Lower lobe of right lung (tissue), 2 donors: ENCODE measurements around the gene MAMSTR. TPM values are rescaled to one million over a fixed set of nuclear protein-coding genes. Genes with fewer than 3 reads are reported as not detected.

ENCODE experiments used
- ATAC-seq, 2 donors: fragments of 200-7000 bp; cut with Tn5 transposase; one replicate each; pipeline ENCODE4 v1.9.1; 2020 to 2022; ENCODE audit warnings: mild to moderate bottlenecking in 2 of 2, moderate library complexity in 2 of 2
- DNase-seq: peaks from one replicate; pipeline ENCODE4 v3.0.0-alpha.2; 2020
- H3K27ac ChIP-seq: fragments of 200-600 bp; one replicate; pipeline ENCODE4 v1.8.0; 2022
- H3K27me3 ChIP-seq: fragments of 200-600 bp; one replicate; pipeline ENCODE4 v1.8.0; 2022; ENCODE audit warnings: low read depth
- H3K36me3 ChIP-seq: fragments of 200-600 bp; one replicate; pipeline ENCODE4 v1.8.0; 2022; ENCODE audit warnings: mild to moderate bottlenecking
- H3K4me1 ChIP-seq: fragments of 200-600 bp; one replicate; pipeline ENCODE4 v1.8.0; 2022
- H3K4me3 ChIP-seq: fragments of 200-600 bp; one replicate; pipeline ENCODE4 v1.8.0; 2022; ENCODE audit warnings: mild to moderate bottlenecking
- H3K9me3 ChIP-seq: fragments of 200-600 bp; one replicate; pipeline ENCODE4 v1.8.0; 2022
- intact Hi-C: fragments of 100-400 bp; cut with DNase I; formaldehyde crosslinking; loops from one replicate; pipeline ENCODE4 v1.11.0; 2022
- total RNA-seq: library from RNA; stranded (reverse); fragmentation: NEBNext Ultra II Directional; extraction: Animal tissue kit (Norgen Biotek cat#: 25700); gene quantifications from one replicate; pipeline ENCODE4 v1.2.1, GENCODE V29; 2021
- TF ChIP-seq, protein P1 (sequence below): fragments of 200-600 bp; IDR thresholded peaks from one replicate; pipeline ENCODE4 v1.8.0; 2022; ENCODE audit warnings: antibody characterized with exemption, mild to moderate bottlenecking
- donor health status: DM: no; HTN: yes; CAD: no; lungs with severe emphysema.

The MAMSTR gene
- total RNA-seq, 1 donor from 2014 or later: 1.5 TPM

DNA sequence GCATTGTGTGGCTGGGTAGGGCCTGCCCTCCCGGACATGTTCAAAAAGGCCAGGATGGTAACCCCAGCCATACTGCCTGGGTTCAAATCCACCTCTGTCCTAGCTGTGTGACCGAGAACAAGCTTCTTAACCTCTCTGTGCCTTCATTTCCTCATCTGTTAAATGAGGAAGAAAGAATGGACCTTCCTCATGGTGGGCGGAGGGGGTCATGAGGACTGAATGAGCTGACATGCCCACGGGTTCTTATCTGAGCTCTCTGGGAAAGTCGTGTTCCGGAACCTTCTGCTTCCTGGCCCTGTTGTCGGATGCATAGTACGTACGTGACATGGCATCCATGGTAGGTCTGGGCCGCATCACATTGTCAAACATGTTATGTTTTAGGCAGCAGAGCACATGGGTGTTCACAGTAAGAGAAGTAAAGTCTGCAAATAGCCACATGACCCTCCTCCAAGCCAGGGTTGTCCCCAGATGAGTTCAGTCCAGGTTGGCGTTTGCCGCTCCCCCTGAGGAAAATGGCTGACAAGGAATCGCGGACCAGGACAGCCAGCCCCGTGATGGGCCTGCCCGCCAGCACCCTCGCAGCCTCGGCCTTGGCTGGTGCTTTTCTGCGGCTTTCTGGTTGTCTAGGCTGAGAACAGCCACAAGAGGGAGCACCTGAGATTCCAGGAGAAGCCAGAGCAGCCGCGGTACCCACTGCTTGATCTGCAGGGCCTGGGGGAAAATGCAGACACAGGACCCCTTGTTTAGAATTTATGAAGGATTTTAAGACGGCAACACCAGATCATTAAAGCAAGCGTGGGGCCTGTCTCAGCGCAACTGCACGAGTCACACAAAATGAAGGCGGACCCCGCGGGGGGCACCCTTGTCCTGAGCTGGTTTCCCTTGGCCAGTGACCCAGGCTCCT is 44.4 kb downstream of the MAMSTR start:
- intact Hi-C loops: no loop called here
- ATAC-seq: peak; percentile 85

DNA sequence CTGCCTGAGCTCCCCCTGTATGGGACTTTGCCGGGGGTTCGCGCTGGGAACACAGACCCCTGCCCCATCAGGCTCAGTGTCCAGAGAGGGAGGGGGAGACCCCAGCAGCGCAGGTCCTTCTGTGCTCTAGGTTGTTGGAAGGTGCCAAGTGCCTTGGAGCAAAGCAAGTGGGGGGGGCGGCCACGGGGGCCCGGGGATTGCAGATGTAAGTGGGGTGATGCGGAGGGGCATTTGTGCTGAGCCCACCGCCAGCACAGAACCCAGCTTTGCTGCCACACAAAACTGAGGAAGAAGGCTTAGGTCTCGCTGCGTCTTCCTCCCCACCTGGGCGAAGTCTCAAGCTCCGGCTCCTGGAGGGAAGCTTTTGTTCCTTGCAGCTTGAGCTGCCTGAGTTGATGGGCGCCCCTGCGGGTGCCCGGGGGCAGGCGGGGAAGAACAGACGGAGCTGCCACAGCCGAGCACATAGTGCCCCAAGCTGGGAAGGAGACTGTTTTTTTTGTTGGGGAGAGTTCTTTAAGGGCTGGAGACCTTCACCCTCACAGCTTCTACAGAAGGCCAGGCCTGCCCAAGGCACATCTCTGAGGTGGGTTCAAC is 45.2 kb downstream of the MAMSTR start:
- Histone ChIP-seq H3K4me3 (no peak overlapping the region), H3K27me3 (no peaks in the 10 kb centered on the region), H3K9me3 (no peaks in the 10 kb centered on the region), H3K27ac (no peak overlapping the region), H3K4me1 (peaks cover 9% of the 10 kb centered on the region), H3K36me3 (no peaks in the 10 kb centered on the region)
- intact Hi-C loops: no loop called here
- TF ChIP-seq, protein P1, sequence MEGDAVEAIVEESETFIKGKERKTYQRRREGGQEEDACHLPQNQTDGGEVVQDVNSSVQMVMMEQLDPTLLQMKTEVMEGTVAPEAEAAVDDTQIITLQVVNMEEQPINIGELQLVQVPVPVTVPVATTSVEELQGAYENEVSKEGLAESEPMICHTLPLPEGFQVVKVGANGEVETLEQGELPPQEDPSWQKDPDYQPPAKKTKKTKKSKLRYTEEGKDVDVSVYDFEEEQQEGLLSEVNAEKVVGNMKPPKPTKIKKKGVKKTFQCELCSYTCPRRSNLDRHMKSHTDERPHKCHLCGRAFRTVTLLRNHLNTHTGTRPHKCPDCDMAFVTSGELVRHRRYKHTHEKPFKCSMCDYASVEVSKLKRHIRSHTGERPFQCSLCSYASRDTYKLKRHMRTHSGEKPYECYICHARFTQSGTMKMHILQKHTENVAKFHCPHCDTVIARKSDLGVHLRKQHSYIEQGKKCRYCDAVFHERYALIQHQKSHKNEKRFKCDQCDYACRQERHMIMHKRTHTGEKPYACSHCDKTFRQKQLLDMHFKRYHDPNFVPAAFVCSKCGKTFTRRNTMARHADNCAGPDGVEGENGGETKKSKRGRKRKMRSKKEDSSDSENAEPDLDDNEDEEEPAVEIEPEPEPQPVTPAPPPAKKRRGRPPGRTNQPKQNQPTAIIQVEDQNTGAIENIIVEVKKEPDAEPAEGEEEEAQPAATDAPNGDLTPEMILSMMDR: no peak
- ATAC-seq: no peak
- DNase-seq: no peak

More for the DNA sequence above, 44.4 kb downstream of the MAMSTR start:
- no peak overlapping the region for H3K27ac ChIP-seq
- H3K9me3 ChIP-seq: no peaks in the 10 kb centered on the region
- peak; percentile 80 for DNase-seq
- no peaks in the 10 kb centered on the region for H3K27me3 ChIP-seq
- H3K4me3 ChIP-seq: no peak overlapping the region
- TF ChIP-seq, protein P1: peak; percentile 88
- no peaks in the 10 kb centered on the region for H3K36me3 ChIP-seq
- peaks cover 9% of the 10 kb centered on the region for H3K4me1 ChIP-seq

DNA sequence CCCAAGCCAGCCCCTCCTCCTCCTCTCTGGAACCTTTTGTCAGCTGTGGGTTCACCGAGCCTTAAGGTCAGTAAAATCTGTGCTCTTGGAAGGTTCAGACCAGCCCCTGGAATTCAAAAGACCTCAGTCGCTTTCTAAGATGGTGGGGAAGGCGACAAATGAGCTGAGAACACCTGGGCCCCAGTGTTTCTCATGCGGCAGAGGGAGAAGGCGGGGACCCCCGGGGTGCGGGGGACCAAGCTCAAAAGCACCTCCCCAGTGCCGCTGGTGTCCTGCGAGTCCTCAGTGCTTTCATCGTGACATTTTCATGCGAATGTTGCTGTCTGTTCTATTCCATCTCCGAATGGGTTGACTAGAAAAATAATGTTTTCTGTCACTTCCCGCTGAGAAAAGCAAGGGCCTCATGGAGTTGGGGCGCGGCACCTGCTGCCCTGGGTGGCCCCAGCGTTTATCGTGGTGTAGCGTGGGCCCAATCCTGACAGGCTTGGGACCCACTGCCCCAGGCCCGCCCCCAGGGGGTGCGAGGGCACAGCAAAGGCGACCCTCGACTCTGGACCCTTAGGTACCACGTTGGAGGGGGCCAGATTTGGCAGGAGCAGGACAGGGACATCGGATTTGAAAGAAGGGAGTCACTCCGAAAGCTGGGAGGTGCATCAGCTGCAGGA is 46.0 kb downstream of the MAMSTR start:
- TF ChIP-seq, protein P1: no peak
- no peaks in the 10 kb centered on the region for H3K9me3 ChIP-seq
- intact Hi-C loops: no loop called here
- no peaks in the 10 kb centered on the region for H3K27me3 ChIP-seq
- no peaks in the 10 kb centered on the region for H3K36me3 ChIP-seq
- H3K27ac ChIP-seq: no peak overlapping the region
- no peak for DNase-seq
- no peak for ATAC-seq
- H3K4me1 ChIP-seq: peaks cover 9% of the 10 kb centered on the region
- H3K4me3 ChIP-seq: no peak overlapping the region

DNA sequence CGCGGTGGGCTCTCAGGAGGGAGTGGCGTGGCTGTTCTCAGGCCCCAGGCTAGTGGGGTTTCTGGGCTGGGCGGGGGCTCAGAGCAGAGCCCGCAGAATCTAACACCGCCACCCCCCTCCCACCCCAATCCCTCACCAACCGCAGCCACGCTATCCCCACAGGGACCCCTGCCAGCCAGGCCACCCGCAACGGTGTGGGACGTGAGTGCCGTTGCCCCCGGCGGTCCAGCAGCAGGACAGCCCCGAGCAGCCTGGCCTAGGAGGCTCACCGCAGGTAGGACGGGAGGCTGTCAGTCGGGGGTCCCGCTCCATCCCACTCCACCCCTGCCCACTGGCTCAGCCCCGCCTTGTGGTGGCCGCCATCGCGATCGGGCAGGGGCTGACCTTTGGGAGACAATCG is 46.5 kb downstream of the MAMSTR start, which contains the start of gene NTN5:
NTN5 (minus strand) TSS at position 24 of the 400 bp plus-strand sequence. CDS start 2,031 bp downstream, outside the sequence.
- no peaks in the 10 kb centered on the region for H3K36me3 ChIP-seq
- H3K4me1 ChIP-seq: peaks cover 9% of the 10 kb centered on the region
- ATAC-seq: no peak
- no peak within 1 kb of the TSS for H3K27ac ChIP-seq
- no peaks in the 10 kb centered on the region for H3K9me3 ChIP-seq
- no peak within 1 kb of the TSS for H3K4me3 ChIP-seq
- intact Hi-C loops: no loop called here
- TF ChIP-seq, protein P1: no peak
- no peaks in the 10 kb centered on the region for H3K27me3 ChIP-seq
- DNase-seq: no peak

DNA sequence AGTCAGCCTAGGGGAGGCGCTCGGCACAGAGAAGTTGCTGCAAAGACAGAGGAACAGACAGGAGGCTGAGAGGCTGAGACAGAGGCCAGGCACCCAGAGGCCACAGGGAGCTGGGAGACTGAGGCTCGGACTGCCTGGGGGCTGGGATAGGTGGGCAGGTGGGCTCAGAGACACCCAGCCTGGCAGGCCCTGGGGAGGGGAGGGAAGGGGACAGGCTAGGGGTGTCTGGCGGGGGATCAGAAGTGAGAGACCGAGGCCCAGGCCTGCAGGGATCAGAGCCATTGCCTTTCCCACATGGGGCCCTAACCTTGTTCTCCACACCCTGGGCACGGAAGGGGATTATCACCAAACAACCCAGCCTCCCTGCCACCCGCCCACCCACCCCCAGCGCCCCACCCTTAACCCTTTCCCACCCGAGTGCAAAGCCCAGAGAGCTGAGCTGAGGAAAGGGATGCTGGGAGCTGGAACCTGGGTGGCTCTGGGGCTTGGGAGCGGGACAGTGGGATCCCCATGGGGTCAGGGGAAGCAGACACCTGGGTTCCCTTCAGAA is 48.0 kb downstream of the MAMSTR start:
- intact Hi-C loops: no loop called here
- Histone ChIP-seq H3K4me3 (no peak overlapping the region), H3K9me3 (no peaks in the 10 kb centered on the region), H3K4me1 (peaks cover 9% of the 10 kb centered on the region), H3K27ac (no peak overlapping the region), H3K36me3 (no peaks in the 10 kb centered on the region), H3K27me3 (no peaks in the 10 kb centered on the region)
- ATAC-seq: no peak
- DNase-seq: no peak
- TF ChIP-seq, protein P1: no peak
